SK-N-MC (cell line): ENCODE data around the gene PSEN1.

Experiments used
- EZH2 ChIP-seq: fragments of 200-600 bp; sonication (generic); IDR thresholded peaks from one replicate; pipeline ENCODE4 v1.6.1; 2017; ENCODE audit warnings: antibody characterized with exemption
- POLR2AphosphoS5 ChIP-seq: IDR thresholded peaks from 2 replicates; pipeline ENCODE4 v1.6.1; 2012; ENCODE audit warnings: mild to moderate bottlenecking, low read depth, low read length, borderline replicate concordance

- TF ChIP-seq EZH2 (no peak), POLR2AphosphoS5 (no peak)
Measured at GRCh38 chr14:73188501-73188911, 52.2 kb downstream of the PSEN1 start.
